Measurements from ENCODE around the gene OR6J1.

GRCh38 chr14:22596354-22596879 lies 47.7 kb downstream of the OR6J1 start:
- no peak for TF ChIP-seq CTCF (IDR thresholded peaks at IDR 0.05; ENCODE audit: control extremely low read depth in 1 of 3, insufficient read depth in 1 of 3, low read depth in 1 of 3, low read length in 3 of 3)
- TF ChIP-seq EZH2 (IDR thresholded peaks at IDR 0.05; ENCODE audit: low read depth, low read length, severe bottlenecking), result no peak
- no peak for TF ChIP-seq POLR2AphosphoS5 (IDR thresholded peaks at IDR 0.05; ENCODE audit: low read depth, low read length)
- no peak for TF ChIP-seq RFX5 (IDR thresholded peaks at IDR 0.05; ENCODE audit: borderline replicate concordance, low read depth, low read length)
- TF ChIP-seq CHD2 (IDR thresholded peaks at IDR 0.05; ENCODE audit: low read length), result no peak
- no peak for TF ChIP-seq TCF12 (IDR thresholded peaks at IDR 0.05; ENCODE audit: low read depth, low read length)
- TF ChIP-seq MAX (IDR thresholded peaks at IDR 0.05), result no peak
- no peak for TF ChIP-seq TAF1 (IDR thresholded peaks at IDR 0.05; ENCODE audit: low read depth, low read length)
- TF ChIP-seq EP300 (IDR thresholded peaks at IDR 0.05; ENCODE audit: borderline replicate concordance in 1 of 2, low read depth in 2 of 2, low read length in 2 of 2), result no peak
